GM20431 (cell line): ENCODE results near the gene TAS2R4.
"Not testable (repeated sequence)": the region's sequence is repeated elsewhere in the genome, so short reads cannot be mapped to it uniquely, and the experiment has no call there.

Experiments used
- in situ Hi-C: fragments of 300-500 bp; cut with MseI, MboI; formaldehyde crosslinking; loops from one replicate; pipeline ENCODE4 v1.15.0; 2020; ENCODE audit warnings: low sequenced_read_pairs; ENCODE audit not compliant: unreplicated experiment

Gene TAS2R4

DNA sequence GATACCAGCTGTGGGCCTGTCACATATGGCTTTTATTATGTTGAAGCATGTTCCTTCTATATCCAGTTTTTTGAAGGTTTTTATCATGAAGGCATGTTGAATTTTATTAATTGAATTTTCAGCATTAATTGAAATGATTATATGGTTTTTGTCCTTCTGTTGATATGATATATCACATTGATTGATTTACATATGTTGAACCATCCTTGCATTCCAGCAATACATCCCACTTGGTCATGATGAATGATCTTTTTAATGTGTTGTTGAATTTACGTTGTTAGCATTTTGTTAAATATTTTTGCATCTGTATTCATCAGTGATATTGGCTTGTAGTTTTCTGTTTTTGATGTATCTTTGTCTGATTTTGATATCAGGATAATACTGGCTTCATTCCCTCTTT lies 43.6 kb downstream of the TAS2R4 start:
- in situ Hi-C loops: no loop called here

DNA sequence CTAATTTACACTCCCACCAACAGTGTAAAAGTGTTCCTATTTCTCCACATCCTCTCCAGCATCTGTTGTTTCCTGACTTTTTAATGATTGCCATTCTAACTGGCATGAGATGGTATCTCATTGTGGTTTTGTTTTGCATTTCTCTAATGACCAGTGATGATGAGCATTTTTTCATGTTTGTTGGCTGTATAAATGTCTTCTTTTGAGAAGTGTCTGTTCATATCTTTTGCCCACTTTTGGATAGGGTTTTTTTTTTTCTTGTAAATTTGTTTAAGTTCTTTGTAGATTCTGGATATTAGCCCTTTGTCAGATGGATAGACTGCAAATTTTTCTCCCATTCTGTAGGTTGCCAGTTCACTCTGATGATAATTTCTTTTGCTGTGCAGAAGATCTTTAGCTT lies 46.0 kb downstream of the TAS2R4 start:
- in situ Hi-C loops: not testable (repeated sequence)
